Lower leg skin (tissue), 4 donors: ENCODE measurements around the gene CSGALNACT2. TPM values are rescaled to one million over a fixed set of nuclear protein-coding genes. Genes with fewer than 3 reads are reported as not detected.

Source experiments
- DNase-seq, 2 donors: peaks; one replicate each; pipeline ENCODE4 v3.0.0-alpha.2; 2019; ENCODE audit warnings: low spot score in 2 of 2
- H3K4me3 ChIP-seq: fragments of 200-600 bp; sonication (generic); 2 replicates; pipeline ENCODE4 v1.5.1; 2017; ENCODE audit warnings: mild to moderate bottlenecking, low read depth; ENCODE audit not compliant: poor library complexity, severe bottlenecking
- CTCF ChIP-seq, 3 donors: fragments of 450-650 bp; IDR thresholded peaks; one replicate each; pipeline ENCODE4 v1.5.1; 2016; ENCODE audit warnings: antibody characterized with exemption in 3 of 3, mild to moderate bottlenecking in 3 of 3, moderate library complexity in 2 of 3
- POLR2A ChIP-seq, 2 donors: fragments of 450-650 bp; IDR thresholded peaks; one replicate each; pipeline ENCODE4 v1.6.1; 2016 to 2017; ENCODE audit warnings: antibody characterized with exemption in 2 of 2, mild to moderate bottlenecking in 1 of 2, moderate library complexity in 1 of 2
- WGBS, 2 donors: methylation state at CpG; one replicate each; pipeline ENCODE4 v1.1.5; 2018; 5-methylcytosine and 5-hydroxymethylcytosine counted together
- intact Hi-C: fragments of 100-400 bp; cut with DNase I; formaldehyde crosslinking; loops from one replicate; pipeline ENCODE4 v1.15.0; 2023; ENCODE audit warnings: low total_unique reads
- total RNA-seq, 4 donors: library from RNA; depleted of rRNA; stranded (reverse); fragments of >200 nt; gene quantifications; one replicate each; pipeline ENCODE4 v1.1.0, GENCODE V29; 2016

The CSGALNACT2 gene
- total RNA-seq, 4 donors from 2014 or later: 12.9 to 16.7 (median 15.4) TPM

GRCh38 chr10:43190289-43190688 is 52.0 kb downstream of the CSGALNACT2 start:
- intact Hi-C loops: no loop called here
- TF ChIP-seq POLR2A (IDR thresholded peaks at IDR 0.05) (no peak), CTCF (IDR thresholded peaks at IDR 0.05) (no peak)
- H3K4me3 ChIP-seq: no peak overlapping the region
- no peak for DNase-seq

GRCh38 chr10:43190775-43191174 is 52.5 kb downstream of the CSGALNACT2 start:
- TF ChIP-seq POLR2A (IDR thresholded peaks at IDR 0.05) (no peak), CTCF (IDR thresholded peaks at IDR 0.05) (no peak)
- intact Hi-C loops: no loop called here
- H3K4me3 ChIP-seq: no peak overlapping the region
- 51 to 68% methylated on average over 3 of the region's 3 CpGs for WGBS, 2 donors
- DNase-seq: no peak

GRCh38 chr10:43192884-43193283 is 54.6 kb downstream of the CSGALNACT2 start:
- no peak overlapping the region for H3K4me3 ChIP-seq
- no peak for DNase-seq
- intact Hi-C loops: no loop called here
- WGBS, 2 donors: 75 to 80% methylated on average over 9 of the region's 9 CpGs
- TF ChIP-seq CTCF (IDR thresholded peaks at IDR 0.05) (no peak), POLR2A (IDR thresholded peaks at IDR 0.05) (no peak)

GRCh38 chr10:43193496-43194080 is 55.3 kb downstream of the CSGALNACT2 start:
- intact Hi-C loops: no loop called here
- 80 to 86% methylated on average over 8 of the region's 8 CpGs for WGBS, 2 donors
- no peak overlapping the region for H3K4me3 ChIP-seq
- no peak for TF ChIP-seq CTCF (IDR thresholded peaks at IDR 0.05)
- TF ChIP-seq POLR2A (IDR thresholded peaks at IDR 0.05): no peak
- DNase-seq: no peak

- TF ChIP-seq CTCF (IDR thresholded peaks at IDR 0.05): no peak
- no peak for TF ChIP-seq POLR2A (IDR thresholded peaks at IDR 0.05)
- intact Hi-C loops: no loop called here
- WGBS, 2 donors: 44 to 66% methylated on average over 4 of the region's 4 CpGs
- DNase-seq: peak in 1 of 2 donors; percentile 12
- no peak overlapping the region for H3K4me3 ChIP-seq
Observed at GRCh38 chr10:43194266-43194665, 56.0 kb downstream of the CSGALNACT2 start.

GRCh38 chr10:43194859-43195258 is 56.6 kb downstream of the CSGALNACT2 start:
- 82 to 84% methylated on average over 9 of the region's 9 CpGs for WGBS, 2 donors
- intact Hi-C loops: no loop called here
- H3K4me3 ChIP-seq: no peak overlapping the region
- TF ChIP-seq CTCF (IDR thresholded peaks at IDR 0.05) (no peak), POLR2A (IDR thresholded peaks at IDR 0.05) (no peak)
- DNase-seq: peak in 1 of 2 donors; percentile 12
